DMS114 treated with DMSO at 0.1 percent for 48 hours (cell line): ENCODE data around the gene AHSA1.
"Not testable (repeated sequence)": the region's sequence is repeated elsewhere in the genome, so short reads cannot be mapped to it uniquely, and the experiment has no call there.

ENCODE experiments used
- DNase-seq: peaks from one replicate; lab custom pipeline; 2025; ENCODE audit not compliant: unreplicated experiment; lab: John Stamatoyannopoulos, UW

Gene AHSA1

GRCh38 chr14:77457522-77458248 lies at the start of gene AHSA1, which contains the start of gene VIPAS39:
Gene AHSA1 (plus strand): TSS chr14:77458093. CDS start chr14:77458190, 97 bp downstream.
Gene VIPAS39 (minus strand): TSS chr14:77457601. CDS start chr14:77454102, 3,499 bp downstream.
- DNase-seq, result peak; percentile 98

DNA sequence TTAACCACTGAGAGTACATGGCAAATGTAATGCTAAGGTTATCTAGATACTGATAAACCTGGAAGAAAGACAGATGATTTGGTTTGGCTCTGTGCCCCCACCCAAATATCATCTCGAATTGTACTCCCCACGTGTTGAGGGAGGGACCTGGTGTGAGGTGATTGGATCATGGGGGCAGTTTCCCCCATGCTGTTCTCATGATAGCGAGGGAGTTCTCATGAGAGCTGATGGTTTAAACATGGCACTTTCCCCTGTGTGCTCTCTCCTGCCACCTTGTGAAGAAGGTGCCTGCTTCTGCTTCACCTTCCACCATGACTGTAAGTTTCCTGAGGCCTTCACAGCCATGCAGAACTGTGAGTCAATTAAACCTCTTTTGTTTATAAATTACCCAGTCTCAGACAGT lies 48.8 kb upstream of the AHSA1 start:
- DNase-seq, result no peak

- not testable (repeated sequence) for DNase-seq
Measured at GRCh38 chr14:77415403-77416030, 42.4 kb upstream of the AHSA1 start.

- DNase-seq, result not testable (repeated sequence)
Measured at GRCh38 chr14:77416098-77416497, 41.8 kb upstream of the AHSA1 start.

DNA sequence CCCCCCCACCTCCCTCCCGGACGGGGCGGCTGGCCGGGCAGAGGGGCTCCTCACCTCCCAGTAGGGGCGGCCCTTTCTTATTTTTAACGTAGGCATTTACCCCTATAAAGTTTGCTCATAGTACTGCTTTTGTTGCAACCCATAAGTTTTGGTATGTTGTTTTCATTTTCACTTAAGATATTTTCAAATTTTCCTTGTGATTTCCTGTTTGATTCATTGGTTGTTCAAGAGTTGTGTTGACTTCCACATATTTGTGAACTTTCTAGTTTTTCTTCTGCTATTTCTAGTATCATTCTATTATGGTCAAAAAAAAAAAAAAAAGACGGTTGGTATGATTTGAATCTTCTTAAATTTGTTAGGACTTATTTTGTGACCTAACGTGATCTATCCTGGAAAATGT lies 41.1 kb upstream of the AHSA1 start:
- DNase-seq, result no peak

DNA sequence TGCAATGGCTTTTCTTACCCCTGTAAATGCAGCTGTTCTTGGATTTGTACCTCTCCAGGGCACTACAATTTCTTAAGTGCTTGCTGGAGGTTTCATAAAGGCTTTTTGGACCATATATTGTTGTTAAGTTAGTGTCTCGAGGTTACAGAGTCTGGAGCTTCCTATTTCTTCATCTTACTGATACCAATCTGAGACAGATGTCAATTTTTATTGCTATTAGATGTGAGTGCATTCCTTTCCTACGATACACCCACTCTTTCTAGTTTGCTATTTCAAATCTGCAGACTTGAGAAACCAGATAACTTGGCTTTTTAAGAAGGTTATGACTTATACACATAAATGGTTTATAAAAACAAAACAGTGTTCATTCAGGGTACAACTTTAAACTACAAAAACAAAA lies 36.7 kb upstream of the AHSA1 start:
- DNase-seq, result no peak

DNA sequence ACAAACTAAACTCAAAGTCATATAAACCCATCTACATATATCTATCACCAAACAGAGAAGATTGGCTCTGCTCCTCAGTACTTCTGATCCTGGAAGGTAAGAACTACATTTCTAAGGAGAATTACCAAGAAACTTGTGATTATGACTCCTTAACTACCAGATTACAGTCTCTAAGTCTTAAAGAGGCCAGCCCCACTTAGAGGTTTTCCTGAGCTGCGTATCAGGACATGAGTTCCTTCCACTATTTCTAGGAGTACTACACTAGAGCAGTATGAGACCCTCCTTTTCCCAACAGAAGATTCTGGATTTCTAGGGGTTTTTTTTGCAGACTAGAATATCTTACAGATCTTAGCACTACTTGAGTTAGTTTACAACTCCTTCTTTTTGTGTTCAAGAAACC lies 34.5 kb upstream of the AHSA1 start, which contains the start of gene NOXRED1:
Gene NOXRED1, minus strand, starts transcription at position 101 of the 400 bp plus-strand sequence. CDS start 634 bp downstream, outside the sequence.
- no peak for DNase-seq

DNA sequence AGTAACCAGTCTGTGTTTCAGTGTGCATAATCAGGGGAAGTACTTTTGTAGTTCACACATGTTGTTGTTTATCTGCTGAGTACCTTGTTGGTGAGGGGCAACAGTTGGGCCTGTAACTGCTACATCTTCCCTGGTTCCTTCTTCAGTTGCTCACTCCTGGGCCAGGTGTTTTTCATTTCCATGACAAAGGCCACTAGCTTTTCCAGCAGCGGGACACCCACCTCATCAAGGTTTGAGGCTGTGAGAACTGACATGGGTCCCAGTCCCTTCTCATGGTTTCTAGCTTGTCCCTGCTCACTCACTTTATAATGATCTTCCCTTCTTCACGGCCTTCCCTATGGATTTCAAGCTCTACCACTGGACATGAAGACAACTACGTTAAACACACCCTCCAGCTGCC lies 33.0 kb upstream of the AHSA1 start:
- no peak for DNase-seq

DNA sequence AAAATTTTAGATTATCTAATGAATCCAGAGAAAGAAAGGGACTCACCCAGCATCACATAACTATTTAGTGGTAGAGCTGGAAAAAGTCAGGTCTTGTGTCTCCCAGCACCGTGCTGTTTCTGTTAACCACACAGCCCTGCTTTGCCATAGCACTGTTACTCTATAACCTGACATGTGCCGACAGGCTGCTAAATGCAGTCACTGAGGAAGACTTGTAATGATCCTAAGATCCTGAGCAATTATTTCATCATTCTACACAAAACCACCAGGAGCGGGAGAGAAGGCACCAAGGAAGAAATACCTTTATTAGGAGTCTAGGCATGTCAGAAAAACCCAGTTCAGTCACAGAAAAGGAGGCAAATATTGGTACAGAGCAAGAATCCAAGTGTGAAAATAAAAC lies 31.5 kb upstream of the AHSA1 start:
- no peak for DNase-seq

GRCh38 chr14:77436042-77436441 lies 21.9 kb upstream of the AHSA1 start:
- no peak for DNase-seq

DNA sequence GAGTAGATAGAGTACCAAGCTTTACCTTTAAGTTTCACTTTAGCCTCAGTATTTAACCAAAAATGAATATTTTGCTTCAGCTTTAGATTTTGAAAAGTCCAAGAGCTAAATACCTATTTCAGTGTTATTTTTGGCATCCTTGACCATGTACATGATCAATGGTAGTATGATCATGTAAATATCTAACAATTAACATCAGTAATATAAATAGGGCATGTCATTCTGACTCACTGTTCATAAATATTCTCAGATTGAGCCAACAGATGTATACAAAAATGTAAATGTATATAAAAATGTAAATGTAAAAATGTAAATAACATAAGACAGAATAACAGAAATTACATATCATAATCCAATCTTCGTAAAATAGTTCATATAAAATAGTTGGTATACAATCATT lies 19.3 kb upstream of the AHSA1 start:
- no peak for DNase-seq

DNA sequence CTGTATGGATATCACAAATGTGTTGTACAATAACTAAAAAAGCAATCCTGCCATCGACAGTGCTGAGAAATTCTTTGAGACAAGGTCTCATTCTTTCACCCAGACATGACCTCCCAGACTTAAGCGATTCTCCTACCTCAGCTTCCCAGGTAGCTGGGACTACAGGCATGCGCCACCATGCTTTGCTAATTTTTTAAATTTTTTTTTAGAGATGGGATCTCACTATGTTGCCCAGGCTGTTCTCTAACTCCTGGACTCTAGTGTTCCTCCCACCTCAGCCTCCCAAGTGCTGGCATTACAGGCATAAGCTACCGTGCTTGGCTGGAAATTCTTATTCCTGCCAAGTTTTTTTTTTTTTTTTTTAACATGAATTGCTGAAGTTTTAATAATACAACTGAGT lies 18.0 kb upstream of the AHSA1 start:
- DNase-seq, result no peak

GRCh38 chr14:77442196-77442595 lies 15.7 kb upstream of the AHSA1 start:
- no peak for DNase-seq

- no peak for DNase-seq
Measured at GRCh38 chr14:77455966-77456640, 1.8 kb upstream of the AHSA1 start.

DNA sequence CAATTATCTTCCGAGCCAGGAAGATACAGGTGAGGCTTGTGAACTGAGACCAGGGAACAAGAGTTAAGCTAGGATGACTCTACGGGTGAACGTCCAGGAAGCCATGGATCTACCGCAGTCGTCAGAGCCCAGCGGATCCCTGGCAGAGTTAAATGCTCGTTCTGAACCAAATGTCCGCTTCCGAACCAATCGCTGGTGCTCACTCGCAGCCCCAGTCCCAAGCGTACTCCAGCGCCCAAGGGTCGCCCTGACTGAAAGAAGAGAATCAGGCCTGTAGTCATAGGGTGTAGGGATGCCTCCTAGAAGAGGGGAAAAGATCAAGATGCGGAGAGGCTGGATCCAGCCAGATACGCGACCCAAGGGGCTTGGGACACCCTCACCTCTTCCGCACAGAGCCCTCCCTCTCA lies 775 bp upstream of the AHSA1 start:
- no peak for DNase-seq

GRCh38 chr14:77458249-77458950 lies 507 bp downstream of the AHSA1 start:
- no peak for DNase-seq

GRCh38 chr14:77459072-77459723 lies 1.3 kb downstream of the AHSA1 start:
- DNase-seq, result peak; percentile 10

GRCh38 chr14:77467801-77468200 lies 9.9 kb downstream of the AHSA1 start:
- no peak for DNase-seq

DNA sequence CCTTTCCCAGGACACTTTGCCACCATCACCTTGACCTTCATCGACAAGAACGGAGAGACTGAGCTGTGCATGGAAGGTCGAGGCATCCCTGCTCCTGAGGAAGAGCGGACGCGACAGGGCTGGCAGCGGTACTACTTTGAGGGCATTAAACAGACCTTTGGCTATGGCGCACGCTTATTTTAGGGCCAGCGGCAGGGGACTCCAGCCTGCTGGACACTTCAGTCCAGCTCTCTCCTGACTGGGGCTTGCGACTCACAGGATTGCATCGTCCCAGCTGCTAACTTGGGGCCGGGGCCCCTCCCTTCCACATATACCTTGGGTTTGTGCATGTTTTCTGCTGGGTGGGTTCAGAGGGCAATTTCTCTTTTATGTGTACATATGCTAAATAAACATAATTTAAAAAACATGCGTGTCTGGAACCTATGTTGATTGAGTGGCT lies 11.2 kb downstream of the AHSA1 start:
- no peak for DNase-seq

DNA sequence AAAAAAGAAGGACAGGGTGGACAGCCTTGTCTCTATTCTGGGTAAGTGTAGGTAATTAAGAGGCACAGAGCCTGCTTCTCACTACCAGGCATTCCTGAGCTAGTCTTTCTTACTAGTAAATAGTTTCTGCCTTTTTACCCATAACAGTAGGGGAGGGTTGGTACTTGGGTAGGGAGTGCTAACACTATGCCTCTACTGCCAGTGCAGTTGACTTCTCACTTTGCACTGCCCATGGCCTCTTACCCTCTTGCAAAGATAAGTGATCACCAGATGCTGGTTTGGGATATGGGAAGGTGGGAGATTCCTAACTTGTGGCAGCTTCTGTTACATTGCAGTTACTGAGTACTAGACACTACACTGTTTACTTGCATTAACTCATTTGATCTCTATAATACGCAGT lies 11.6 kb downstream of the AHSA1 start:
- no peak for DNase-seq
